Measurements from ENCODE around the gene ADAM8.

DNA sequence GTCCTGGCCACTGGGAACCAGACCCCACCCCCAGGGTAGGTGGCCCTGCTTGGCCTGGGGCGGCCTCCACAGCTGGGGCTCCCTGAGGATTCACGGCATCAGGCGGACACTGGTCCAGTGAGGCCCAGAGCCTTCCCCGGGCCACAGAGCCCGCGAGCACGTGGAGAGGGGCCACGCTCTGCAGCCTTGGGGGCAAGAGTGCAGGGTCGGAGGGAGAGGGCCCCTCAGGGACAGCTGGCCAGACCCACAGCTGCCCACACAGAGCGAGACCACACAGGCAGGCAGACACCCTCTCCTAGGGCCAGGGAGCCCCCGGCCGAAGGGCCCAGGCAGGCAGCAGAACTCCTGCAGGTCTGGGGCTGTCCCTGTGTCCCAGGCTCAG, 28.3 kb downstream of the ADAM8 start:
- TF ChIP-seq TAF1 (IDR thresholded peaks at IDR 0.05; ENCODE audit: low read depth, low read length) (no peak), POLR2A (IDR thresholded peaks at IDR 0.05; ENCODE audit: low read depth, low read length) (no peak), POLR2AphosphoS5 (IDR thresholded peaks at IDR 0.05; ENCODE audit: low read depth, low read length) (no peak), SPI1 (IDR thresholded peaks at IDR 0.05; ENCODE audit: low read depth, low read length) (no peak), POU2F2 (IDR thresholded peaks at IDR 0.05; ENCODE audit: low read depth, low read length) (no peak), PAX5 (IDR thresholded peaks at IDR 0.05; ENCODE audit: insufficient read depth, low read length, severe bottlenecking) (no peak)
